ENCODE results near the gene ADAMTSL2. TPM values are rescaled to one million over a fixed set of nuclear protein-coding genes. Genes with fewer than 3 reads are reported as not detected.

Gene ADAMTSL2
- total RNA-seq, 1 donor from 2014 or later, result 0.54 TPM

- TF ChIP-seq, protein P1, sequence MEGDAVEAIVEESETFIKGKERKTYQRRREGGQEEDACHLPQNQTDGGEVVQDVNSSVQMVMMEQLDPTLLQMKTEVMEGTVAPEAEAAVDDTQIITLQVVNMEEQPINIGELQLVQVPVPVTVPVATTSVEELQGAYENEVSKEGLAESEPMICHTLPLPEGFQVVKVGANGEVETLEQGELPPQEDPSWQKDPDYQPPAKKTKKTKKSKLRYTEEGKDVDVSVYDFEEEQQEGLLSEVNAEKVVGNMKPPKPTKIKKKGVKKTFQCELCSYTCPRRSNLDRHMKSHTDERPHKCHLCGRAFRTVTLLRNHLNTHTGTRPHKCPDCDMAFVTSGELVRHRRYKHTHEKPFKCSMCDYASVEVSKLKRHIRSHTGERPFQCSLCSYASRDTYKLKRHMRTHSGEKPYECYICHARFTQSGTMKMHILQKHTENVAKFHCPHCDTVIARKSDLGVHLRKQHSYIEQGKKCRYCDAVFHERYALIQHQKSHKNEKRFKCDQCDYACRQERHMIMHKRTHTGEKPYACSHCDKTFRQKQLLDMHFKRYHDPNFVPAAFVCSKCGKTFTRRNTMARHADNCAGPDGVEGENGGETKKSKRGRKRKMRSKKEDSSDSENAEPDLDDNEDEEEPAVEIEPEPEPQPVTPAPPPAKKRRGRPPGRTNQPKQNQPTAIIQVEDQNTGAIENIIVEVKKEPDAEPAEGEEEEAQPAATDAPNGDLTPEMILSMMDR (IDR thresholded peaks at IDR 0.05; ENCODE audit: insufficient read depth, low read length, poor library complexity, severe bottlenecking), result no peak
- peaks cover 45% of the 10 kb centered on the region for H3K27me3 ChIP-seq (ENCODE audit: control insufficient read depth, insufficient read depth, low read length)
- H3K4me3 ChIP-seq (ENCODE audit: low read depth, low read length), result no peak overlapping the region
- no peak for DNase-seq (ENCODE audit: low read depth)
- no peaks in the 10 kb centered on the region for H3K36me3 ChIP-seq (ENCODE audit: control insufficient read depth, insufficient read depth, low read length)
Measured at GRCh38 chr9:133515615-133516255, 18.8 kb upstream of the ADAMTSL2 start.

- Histone ChIP-seq H3K27me3 (ENCODE audit: control insufficient read depth, insufficient read depth, low read length) (peaks cover 43% of the 10 kb centered on the region), H3K4me3 (ENCODE audit: low read depth, low read length) (no peak overlapping the region), H3K36me3 (ENCODE audit: control insufficient read depth, insufficient read depth, low read length) (no peaks in the 10 kb centered on the region)
- no peak for DNase-seq (ENCODE audit: low read depth)
- TF ChIP-seq, protein P1 (IDR thresholded peaks at IDR 0.05; ENCODE audit: insufficient read depth, low read length, poor library complexity, severe bottlenecking), result no peak
Measured at GRCh38 chr9:133516256-133516960, 18.1 kb upstream of the ADAMTSL2 start.

- Histone ChIP-seq H3K36me3 (ENCODE audit: control insufficient read depth, insufficient read depth, low read length) (no peaks in the 10 kb centered on the region), H3K27me3 (ENCODE audit: control insufficient read depth, insufficient read depth, low read length) (peaks cover 46% of the 10 kb centered on the region), H3K4me3 (ENCODE audit: low read depth, low read length) (no peak overlapping the region)
- DNase-seq (ENCODE audit: low read depth), result no peak
- TF ChIP-seq, protein P1 (IDR thresholded peaks at IDR 0.05; ENCODE audit: insufficient read depth, low read length, poor library complexity, severe bottlenecking), result no peak
Measured at GRCh38 chr9:133516961-133517350, 17.5 kb upstream of the ADAMTSL2 start.

DNA sequence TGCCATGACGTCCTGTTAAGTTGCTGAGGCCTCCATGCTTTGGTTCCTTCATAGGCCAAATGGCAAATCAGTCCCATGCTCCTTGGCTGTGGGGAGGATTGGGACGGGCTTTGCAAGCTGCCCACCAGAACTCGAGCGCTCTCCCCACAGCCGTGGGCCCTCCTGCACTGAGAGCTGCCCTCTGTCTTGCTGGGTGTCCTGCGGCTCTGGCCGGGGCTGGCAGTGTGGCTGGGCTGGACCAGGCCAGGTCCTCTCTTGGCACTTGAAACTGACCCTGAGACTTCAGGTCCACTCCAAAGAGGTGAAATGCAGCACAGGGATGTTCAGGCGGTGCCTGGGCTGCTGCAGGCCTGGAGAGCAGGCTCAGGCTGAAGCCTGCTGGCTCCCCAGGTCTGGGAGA lies 16.8 kb upstream of the ADAMTSL2 start:
- DNase-seq (ENCODE audit: low read depth), result no peak
- TF ChIP-seq, protein P1 (IDR thresholded peaks at IDR 0.05; ENCODE audit: insufficient read depth, low read length, poor library complexity, severe bottlenecking), result no peak
- H3K27me3 ChIP-seq (ENCODE audit: control insufficient read depth, insufficient read depth, low read length), result peaks cover 51% of the 10 kb centered on the region
- H3K36me3 ChIP-seq (ENCODE audit: control insufficient read depth, insufficient read depth, low read length), result no peaks in the 10 kb centered on the region
- no peak overlapping the region for H3K4me3 ChIP-seq (ENCODE audit: low read depth, low read length)

GRCh38 chr9:133518200-133518599 lies 16.3 kb upstream of the ADAMTSL2 start:
- H3K4me3 ChIP-seq (ENCODE audit: low read depth, low read length), result no peak overlapping the region
- peaks cover 49% of the 10 kb centered on the region for H3K27me3 ChIP-seq (ENCODE audit: control insufficient read depth, insufficient read depth, low read length)
- no peaks in the 10 kb centered on the region for H3K36me3 ChIP-seq (ENCODE audit: control insufficient read depth, insufficient read depth, low read length)
- no peak for DNase-seq (ENCODE audit: low read depth)
- TF ChIP-seq, protein P1 (IDR thresholded peaks at IDR 0.05; ENCODE audit: insufficient read depth, low read length, poor library complexity, severe bottlenecking), result no peak

All from kidney epithelial cell (primary cell).